GM19397 (cell line): ENCODE results near the gene S100A3.
"Not testable (repeated sequence)": the region's sequence is repeated elsewhere in the genome, so short reads cannot be mapped to it uniquely, and the experiment has no call there.

Experiments
- ATAC-seq: cut with Tn5 transposase; IDR thresholded peaks from one replicate; pipeline ENCODE4 v1.9.1; 2021; ENCODE audit warnings: mild to moderate bottlenecking, moderate library complexity; ENCODE audit not compliant: unreplicated experiment

S100A3 gene

GRCh38 chr1:153570874-153571273 lies 21.8 kb upstream of the S100A3 start:
- ATAC-seq = no peak

GRCh38 chr1:153569465-153569864 lies 20.4 kb upstream of the S100A3 start:
- ATAC-seq = no peak

- no peak for ATAC-seq
Measured at GRCh38 chr1:153568367-153569099, 19.5 kb upstream of the S100A3 start.

GRCh38 chr1:153567621-153568366 lies 18.7 kb upstream of the S100A3 start:
- no peak for ATAC-seq

DNA sequence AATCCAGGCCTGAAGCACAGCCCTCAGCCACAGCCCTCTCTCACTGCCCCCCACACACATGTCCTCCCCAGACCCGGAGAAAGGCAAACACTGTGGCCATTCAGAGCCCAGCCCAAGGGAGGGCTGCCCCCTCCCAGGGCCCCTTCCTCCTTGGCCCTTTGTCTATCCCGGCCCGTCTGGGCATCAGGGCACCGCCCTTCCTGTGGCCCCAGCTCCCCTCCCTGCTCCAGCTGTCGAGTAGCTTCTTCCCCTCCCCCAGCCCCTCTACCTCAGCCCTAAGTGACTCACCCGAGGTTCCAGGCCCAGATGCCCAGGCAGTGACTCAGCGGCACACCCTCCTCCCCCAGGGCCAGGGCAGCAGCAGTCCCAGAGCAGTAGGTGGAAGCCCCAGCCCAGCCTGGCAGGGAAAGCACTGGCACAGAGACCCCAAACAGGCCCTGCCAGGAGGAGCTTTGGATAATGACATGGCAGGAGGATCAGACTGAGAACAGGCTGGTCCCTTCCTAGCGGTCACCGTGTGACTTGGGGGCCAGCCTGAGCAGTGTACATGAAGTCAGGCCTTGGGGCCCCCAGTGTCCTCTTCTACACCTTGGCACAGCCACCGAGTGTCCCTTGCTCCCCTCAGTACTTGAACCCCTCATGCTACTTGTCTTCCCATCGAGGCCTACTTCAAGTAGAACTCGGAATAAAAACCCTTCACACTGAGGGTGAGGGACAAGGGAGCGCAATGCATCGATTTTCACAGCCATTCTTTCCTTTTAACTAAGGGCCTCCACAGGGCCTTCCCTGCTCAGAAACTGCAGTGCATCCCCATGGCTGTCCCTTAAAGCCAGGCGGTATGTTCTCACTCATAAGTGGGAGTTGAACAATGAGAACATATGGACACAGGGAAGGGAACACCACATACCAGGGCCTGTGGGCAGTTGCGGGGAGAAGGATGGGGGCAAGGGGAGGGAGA lies 17.6 kb upstream of the S100A3 start:
- ATAC-seq = no peak

GRCh38 chr1:153565529-153566374 lies 16.7 kb upstream of the S100A3 start, which contains the start of gene S100A2:
Gene S100A2, minus strand, starts transcription at chr1:153565844. Its CDS starts 1,967 bp downstream, at chr1:153563877.
- no peak for ATAC-seq

GRCh38 chr1:153563991-153564390 lies 14.9 kb upstream of the S100A3 start:
- ATAC-seq = no peak

- no peak for ATAC-seq
Measured at GRCh38 chr1:153563483-153563901, 14.4 kb upstream of the S100A3 start.

- ATAC-seq = not testable (repeated sequence)
Measured at GRCh38 chr1:153562021-153562420, 13.0 kb upstream of the S100A3 start.

DNA sequence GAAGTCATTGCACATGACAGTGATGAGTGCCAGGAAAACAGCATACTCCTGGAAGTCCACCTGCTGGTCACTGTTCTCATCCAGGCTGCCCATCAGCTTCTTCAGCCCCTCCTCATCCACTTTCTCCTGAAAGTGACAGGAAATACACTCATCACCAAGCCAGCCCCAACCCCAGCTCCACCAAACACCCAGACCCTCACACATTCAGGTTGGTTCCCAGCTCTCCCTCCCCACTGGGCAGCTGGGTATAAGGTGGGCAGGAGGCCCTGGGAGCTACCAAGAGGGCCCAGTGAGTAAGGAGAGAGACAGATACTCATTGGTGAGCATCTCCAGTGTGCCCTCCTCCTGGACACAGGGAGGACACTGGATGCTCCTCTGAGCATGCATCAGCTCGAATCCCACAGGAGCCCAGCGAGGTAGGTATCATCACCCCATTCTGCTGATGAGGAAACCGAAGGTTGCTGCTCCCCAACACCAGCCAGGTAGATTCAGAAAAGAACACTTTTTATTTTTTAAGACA lies 12.5 kb upstream of the S100A3 start:
- ATAC-seq = no peak

- ATAC-seq = no peak
Measured at GRCh38 chr1:153560771-153561465, 11.9 kb upstream of the S100A3 start.

DNA sequence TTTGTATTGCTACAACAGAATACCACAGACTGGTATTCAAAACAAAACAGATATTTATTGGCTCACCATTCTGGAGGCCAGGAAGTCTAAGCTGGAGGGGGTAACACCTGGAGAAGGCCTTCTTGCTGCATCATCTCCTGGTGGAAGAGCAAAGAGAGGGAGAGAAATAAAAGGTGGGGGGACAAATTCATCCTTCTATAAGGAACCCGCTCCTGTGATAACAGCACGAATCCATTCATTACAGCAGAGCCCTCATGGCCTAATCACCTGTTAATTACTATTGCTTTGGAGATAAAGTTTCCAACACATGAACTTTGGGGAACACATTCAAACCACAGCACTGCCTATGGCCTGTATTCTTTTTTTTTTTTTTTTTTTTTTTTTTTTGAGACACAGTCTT lies 11.2 kb upstream of the S100A3 start:
- ATAC-seq = no peak

DNA sequence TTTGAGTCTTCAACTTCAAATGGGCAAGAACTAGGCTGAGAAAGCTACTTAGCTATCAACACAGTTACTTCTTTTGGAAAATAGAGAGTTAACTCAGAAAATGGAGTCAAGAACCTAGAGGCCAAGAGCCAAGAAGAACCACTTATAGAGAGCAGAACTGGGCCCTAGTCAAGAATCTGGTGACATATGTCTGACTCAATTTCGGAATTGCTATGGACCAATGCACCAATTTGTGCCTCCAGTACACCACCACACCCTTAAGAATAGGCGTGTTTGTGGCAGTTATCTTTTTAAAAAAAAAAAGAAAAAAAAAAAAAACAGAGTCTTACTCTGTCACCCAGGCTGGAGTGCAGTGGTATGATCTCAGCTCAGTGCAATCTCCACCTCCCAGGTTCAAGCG lies 8.8 kb upstream of the S100A3 start:
- ATAC-seq = no peak

- no peak for ATAC-seq
Measured at GRCh38 chr1:153556348-153556747, 7.3 kb upstream of the S100A3 start.

DNA sequence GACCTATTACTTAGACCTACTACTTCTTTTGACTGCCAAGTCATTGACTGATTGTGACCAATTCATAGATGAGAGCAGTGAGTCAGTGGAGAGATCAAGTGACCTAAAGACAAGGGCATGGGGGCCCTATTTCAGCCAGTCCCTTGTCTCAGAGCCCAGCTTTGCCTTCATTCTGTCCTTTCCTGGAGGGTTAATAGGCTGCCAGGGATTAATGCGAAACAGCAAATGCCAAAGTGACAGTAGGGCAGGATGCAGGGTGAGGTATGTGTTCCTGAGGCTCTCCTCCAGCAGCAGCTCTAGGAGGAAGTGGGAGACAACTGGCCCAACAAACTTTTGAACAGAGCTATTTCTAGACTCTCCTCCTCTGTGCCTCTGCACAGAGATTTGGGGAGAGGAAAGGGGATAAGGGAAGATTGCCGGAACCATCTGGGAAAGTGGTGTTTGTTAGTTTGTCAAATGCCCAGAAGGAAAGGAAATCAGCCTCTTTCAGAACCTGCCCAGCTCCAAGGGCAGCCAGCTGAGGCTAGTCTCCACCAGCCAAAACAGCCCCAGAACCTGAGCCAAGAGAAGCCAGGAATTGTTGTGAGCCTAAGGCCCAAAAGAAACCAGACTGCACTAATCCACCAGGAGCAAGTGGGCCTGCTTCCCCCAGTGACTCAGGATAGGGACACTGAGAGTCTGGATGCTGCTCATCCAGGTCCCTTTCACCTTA lies 4.9 kb upstream of the S100A3 start:
- ATAC-seq = no peak

DNA sequence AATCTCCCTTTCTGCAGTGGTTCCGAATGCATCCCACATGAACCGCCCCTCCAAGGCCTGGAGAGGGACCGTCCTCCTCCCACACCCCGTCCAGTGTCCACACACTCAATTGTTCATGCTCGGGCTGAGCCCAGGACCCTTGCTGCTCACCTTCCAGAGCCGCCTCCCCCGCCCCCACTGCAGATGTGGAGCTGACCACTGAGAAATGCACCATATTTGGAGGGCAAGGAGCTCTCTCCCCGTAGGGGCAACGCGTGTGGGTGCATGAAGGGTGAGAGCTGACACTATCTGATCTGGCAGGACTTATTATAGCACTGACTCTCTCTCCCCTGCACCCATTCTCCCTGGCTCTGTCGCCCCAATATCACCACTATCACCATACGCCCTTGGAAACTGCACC lies 4.0 kb upstream of the S100A3 start:
- ATAC-seq = no peak

GRCh38 chr1:153552335-153552734 lies 3.3 kb upstream of the S100A3 start:
- ATAC-seq = no peak

DNA sequence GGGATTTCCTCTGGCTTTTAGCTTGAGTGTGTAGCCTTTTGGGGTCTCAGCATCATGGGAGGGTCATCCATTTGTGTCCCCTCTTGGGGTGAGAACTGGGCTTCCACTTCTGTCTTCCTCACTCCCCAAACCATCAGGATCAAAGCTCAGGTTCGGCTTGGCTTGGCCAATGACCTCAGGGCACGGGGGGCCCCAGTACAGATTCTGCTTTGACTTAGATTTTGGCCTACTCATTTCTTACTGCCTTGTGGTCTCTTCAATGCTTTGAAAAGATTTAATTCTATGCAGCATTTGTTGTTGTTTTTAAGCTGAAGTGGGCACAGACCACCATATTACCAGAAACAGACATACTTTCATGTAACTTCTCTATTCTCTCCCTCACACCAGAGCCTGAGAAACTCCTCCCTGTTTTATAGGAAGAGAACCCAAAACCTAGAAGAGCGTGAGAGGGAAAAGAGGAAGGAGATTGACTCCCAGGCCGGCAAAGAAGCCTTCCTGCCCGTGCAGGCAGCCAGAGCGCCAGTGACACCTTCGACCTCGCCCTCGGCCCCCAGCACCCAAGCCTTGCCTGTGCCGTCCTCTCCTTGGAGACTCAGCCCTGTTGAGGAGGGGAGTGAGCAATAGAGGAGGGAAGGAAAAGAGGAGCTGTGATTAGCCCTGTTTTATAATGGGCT lies 1.9 kb upstream of the S100A3 start:
- no peak for ATAC-seq
